Endothelial cell of umbilical vein (primary cell): ENCODE results near the gene PARP1. TPM values are rescaled to one million over a fixed set of nuclear protein-coding genes. Genes with fewer than 3 reads are reported as not detected.

Experiments
- BruUV-seq: library from RNA; stranded (reverse); fragments of 400-500 nt; replicated peaks from 2 replicates; lab custom pipeline; 2021; lab: Mats Ljungman, UMichigan
- CTCF ChIA-PET: fragments of 300-600, 350-600 bp; sonication (Branson Sonifier 250); formaldehyde crosslinking; loops from one replicate; lab custom pipeline; 2021; ENCODE audit warnings: antibody characterized with exemption, inconsistent platforms; lab: Charles Lee
- POLR2A ChIA-PET: fragments of 300-600, 350-600 bp; sonication (Branson Sonifier 250); formaldehyde crosslinking; loops from one replicate; lab custom pipeline; 2021; ENCODE audit warnings: antibody characterized with exemption, inconsistent platforms; lab: Charles Lee
- DNase-seq: peaks from one replicate; pipeline ENCODE4 v3.0.0-alpha.2; 2011; ENCODE audit warnings: low read depth, low spot score
- FAIRE-seq: peaks from 2 replicates; lab custom pipeline; 2011; peaks lifted over from hg19 to GRCh38; lab: Jason Lieb, UNC
- H2AFZ ChIP-seq: 2 replicates; pipeline ENCODE4 v1.6.0; 2012; ENCODE audit warnings: low read depth, low read length, control low read depth, inconsistent platforms
- H3K27ac ChIP-seq: 2 replicates; pipeline ENCODE4 v1.5.1; 2011; ENCODE audit warnings: low read depth, mild to moderate bottlenecking, control low read depth, low read length, moderate library complexity; ENCODE audit not compliant: insufficient read depth
- H3K27me3 ChIP-seq, 2 experiments: 2 replicates each; pipeline versions ENCODE4 v1.6.0 to v1.6.1; 2011; ENCODE audit warnings: low read length in 2 of 2, mixed read lengths in 1 of 2; ENCODE audit not compliant: control insufficient read depth in 2 of 2, insufficient read depth in 2 of 2
- H3K36me3 ChIP-seq, 2 experiments: 2 replicates in 1 of 2; 3 replicates in 1 of 2; pipeline ENCODE4 v1.5.1; 2011; ENCODE audit warnings: low read length in 2 of 2, mild to moderate bottlenecking in 1 of 2, moderate library complexity in 1 of 2; ENCODE audit not compliant: control insufficient read depth in 2 of 2, insufficient read depth in 2 of 2; ENCODE audit errors: extremely low read depth in 1 of 2
- H3K4me1 ChIP-seq: 3 replicates; pipeline ENCODE4 v1.5.1; 2011; ENCODE audit warnings: mild to moderate bottlenecking, low read length; ENCODE audit not compliant: control insufficient read depth, insufficient read depth; ENCODE audit errors: extremely low read depth
- H3K4me2 ChIP-seq: 2 replicates; pipeline ENCODE4 v1.6.1; 2011; ENCODE audit warnings: low read length, control low read depth, mixed read lengths; ENCODE audit not compliant: insufficient read depth
- H3K4me3 ChIP-seq, 3 experiments: fragments of 200-600 bp in 1 of 3; sonication (generic), shearing (Covaris generic) in 1 of 3; replicated peaks in 1 of 3; 2 replicates each; pipeline ENCODE4 v1.5.1; 2011 to 2016; ENCODE audit warnings: control low read depth in 3 of 3, low read length in 3 of 3, mild to moderate bottlenecking in 2 of 3, inconsistent platforms in 1 of 3, low read depth in 1 of 3, moderate library complexity in 1 of 3; ENCODE audit not compliant: insufficient read depth in 1 of 3
- H3K79me2 ChIP-seq: 2 replicates; pipeline ENCODE4 v1.6.0; 2012; ENCODE audit warnings: low read length, inconsistent platforms; ENCODE audit not compliant: control insufficient read depth, insufficient read depth
- H3K9ac ChIP-seq: replicated peaks from 2 replicates; pipeline ENCODE3; 2011; ENCODE audit warnings: low read length, control low read depth; ENCODE audit not compliant: insufficient read depth; ENCODE audit errors: extremely low read depth
- H3K9me1 ChIP-seq: replicated peaks from 3 replicates; pipeline ENCODE4 v1.6.0; 2011; ENCODE audit warnings: mild to moderate bottlenecking, low read length; ENCODE audit not compliant: control insufficient read depth, insufficient read depth; ENCODE audit errors: extremely low read depth
- H3K9me3 ChIP-seq: replicated peaks from 2 replicates; pipeline ENCODE4 v1.5.1; 2012; ENCODE audit warnings: low read length, inconsistent platforms; ENCODE audit not compliant: control insufficient read depth, insufficient read depth
- H4K20me1 ChIP-seq: replicated peaks from 2 replicates; pipeline ENCODE3; 2011; ENCODE audit warnings: mild to moderate bottlenecking, low read length; ENCODE audit not compliant: control insufficient read depth, insufficient read depth; ENCODE audit errors: extremely low read depth
- CTCF ChIP-seq, 2 donors: IDR thresholded peaks; 1 replicate in 1 of 2; 2 replicates in 1 of 2; pipeline ENCODE4 v1.5.1; 2011; ENCODE audit warnings: low read length in 2 of 2, mild to moderate bottlenecking in 2 of 2, moderate library complexity in 2 of 2, control low read depth in 1 of 2, inconsistent platforms in 1 of 2, low read depth in 1 of 2; ENCODE audit not compliant: insufficient read depth in 1 of 2; ENCODE audit errors: extremely low read depth in 1 of 2
- EZH2 ChIP-seq: IDR thresholded peaks from 2 replicates; pipeline ENCODE4 v1.6.1; 2012; ENCODE audit warnings: borderline replicate concordance, low read depth, mild to moderate bottlenecking, moderate library complexity, low read length, inconsistent platforms; ENCODE audit not compliant: severe bottlenecking
- FOS ChIP-seq: IDR thresholded peaks from 2 replicates; pipeline ENCODE4 v1.6.1; 2011; ENCODE audit warnings: mild to moderate bottlenecking, low read length, moderate library complexity, borderline replicate concordance; ENCODE audit not compliant: insufficient read depth
- GATA2 ChIP-seq: IDR thresholded peaks from 2 replicates; pipeline ENCODE4 v1.7.0; 2011; ENCODE audit warnings: low read depth, mild to moderate bottlenecking, moderate library complexity, mixed read lengths, low read length; ENCODE audit not compliant: insufficient read length, insufficient read depth
- JUN ChIP-seq: IDR thresholded peaks from 2 replicates; pipeline ENCODE4 v1.6.1; 2011; ENCODE audit warnings: borderline replicate concordance, low read depth; ENCODE audit not compliant: insufficient read length, insufficient read depth
- MAX ChIP-seq: IDR thresholded peaks from 2 replicates; pipeline ENCODE4 v1.6.1; 2011; ENCODE audit not compliant: insufficient read depth, insufficient read length
- MYC ChIP-seq: IDR thresholded peaks from one replicate; pipeline ENCODE4 v1.6.1; 2011; ENCODE audit warnings: mild to moderate bottlenecking, low read depth, low read length
- POLR2A ChIP-seq: IDR thresholded peaks from 2 replicates; pipeline ENCODE4 v1.6.1; 2012; ENCODE audit warnings: low read depth, mild to moderate bottlenecking, control low read depth, low read length
- POLR2AphosphoS5 ChIP-seq: IDR thresholded peaks from 2 replicates; pipeline ENCODE4 v1.6.1; 2012; ENCODE audit warnings: low read depth, mild to moderate bottlenecking, control low read depth, low read length, moderate library complexity; ENCODE audit not compliant: insufficient read depth
- dilution Hi-C: fragments of 300-500 bp; cut with MboI; formaldehyde crosslinking; loops from one replicate; pipeline ENCODE4 v1.15.0; 2019; ENCODE audit warnings: low sequenced_read_pairs; ENCODE audit not compliant: extremely low pct_ligation_motif_present
- intact Hi-C: fragments of 100-400 bp; cut with micrococcal nuclease; formaldehyde crosslinking; loops from one replicate; pipeline ENCODE4 v1.10.0; 2022
- polyA plus RNA-seq, 4 experiments: library from polyadenylated mRNA; depleted of rRNA in 3 of 4; stranded (reverse) in 3 of 4; unstranded in 1 of 4; fragments of >200 nt; gene quantifications; 2 replicates each; pipeline versions ENCODE4 v1.2.1 to v1.2.3, GENCODE V29; 2011 to 2012; ENCODE audit warnings: missing spikeins in 1 of 4
- total RNA-seq: library from RNA; stranded (reverse); gene quantifications from 2 replicates; pipeline ENCODE4 v1.2.3, GENCODE V29; 2021

PARP1 gene
- total and polyA plus RNA-seq, 2 donors (not counting 3 experiments of a cell fraction or from before 2014, with no cell fraction given): 136 to 160 TPM

GRCh38 chr1:226436855-226437491, 29.1 kb upstream of the PARP1 start:
- TF ChIP-seq FOS (no peak), MYC (no peak), EZH2 (no peak), CTCF (IDR thresholded peaks at IDR 0.05; ENCODE audit: extremely low read depth in 1 of 2, insufficient read depth in 1 of 2, low read depth in 1 of 2, low read length in 2 of 2) (no peak), POLR2A (no peak), JUN (no peak), POLR2AphosphoS5 (no peak), MAX (no peak), GATA2 (no peak)
- no TSS peak for BruUV-seq
- POLR2A ChIA-PET: no interaction called here
- peaks cover 0 to 3% of the 10 kb centered on the region in 2 experiments for H3K27me3 ChIP-seq
- CTCF ChIA-PET: interaction anchor here (1.1 kb wide), 2 partner anchors 9 to 29 kb away, joined by 4 to 5 read pairs; partner anchors contain the start of gene PARP1
- H4K20me1 ChIP-seq: no peaks in the 10 kb centered on the region
- no peak overlapping the region for H3K4me3 ChIP-seq
- no peaks in the 10 kb centered on the region for H3K9me3 ChIP-seq
- H3K27ac ChIP-seq: no peak overlapping the region
- FAIRE-seq: no peak
- no peak for DNase-seq
- H3K79me2 ChIP-seq: no peaks in the 10 kb centered on the region
- H2AFZ ChIP-seq: no peak overlapping the region
- H3K4me1 ChIP-seq: no peaks in the 10 kb centered on the region
- H3K36me3 ChIP-seq: no peaks in the 10 kb centered on the region
- dilution Hi-C loops: no loop called here
- no peak overlapping the region for H3K9ac ChIP-seq
- no peak overlapping the region for H3K4me2 ChIP-seq
- intact Hi-C loops: no loop called here
- H3K9me1 ChIP-seq: no peaks in the 10 kb centered on the region
